ENCODE measurements around the gene COL9A1.

GRCh38 chr6:70234561-70235236 is 68.2 kb downstream of the COL9A1 start:
- TF ChIP-seq, protein P1, sequence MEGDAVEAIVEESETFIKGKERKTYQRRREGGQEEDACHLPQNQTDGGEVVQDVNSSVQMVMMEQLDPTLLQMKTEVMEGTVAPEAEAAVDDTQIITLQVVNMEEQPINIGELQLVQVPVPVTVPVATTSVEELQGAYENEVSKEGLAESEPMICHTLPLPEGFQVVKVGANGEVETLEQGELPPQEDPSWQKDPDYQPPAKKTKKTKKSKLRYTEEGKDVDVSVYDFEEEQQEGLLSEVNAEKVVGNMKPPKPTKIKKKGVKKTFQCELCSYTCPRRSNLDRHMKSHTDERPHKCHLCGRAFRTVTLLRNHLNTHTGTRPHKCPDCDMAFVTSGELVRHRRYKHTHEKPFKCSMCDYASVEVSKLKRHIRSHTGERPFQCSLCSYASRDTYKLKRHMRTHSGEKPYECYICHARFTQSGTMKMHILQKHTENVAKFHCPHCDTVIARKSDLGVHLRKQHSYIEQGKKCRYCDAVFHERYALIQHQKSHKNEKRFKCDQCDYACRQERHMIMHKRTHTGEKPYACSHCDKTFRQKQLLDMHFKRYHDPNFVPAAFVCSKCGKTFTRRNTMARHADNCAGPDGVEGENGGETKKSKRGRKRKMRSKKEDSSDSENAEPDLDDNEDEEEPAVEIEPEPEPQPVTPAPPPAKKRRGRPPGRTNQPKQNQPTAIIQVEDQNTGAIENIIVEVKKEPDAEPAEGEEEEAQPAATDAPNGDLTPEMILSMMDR (IDR thresholded peaks at IDR 0.05): no peak
- no peak for TF ChIP-seq POLR2A (IDR thresholded peaks at IDR 0.05)
